IMR-90 (cell line): ENCODE measurements around the gene TRPM3. TPM values are rescaled to one million over a fixed set of nuclear protein-coding genes. Genes with fewer than 3 reads are reported as not detected.

Experiments
- ATAC-seq: fragments of 200-7000 bp; cut with Tn5 transposase; 2 replicates; pipeline ENCODE4 v1.9.1; 2020; ENCODE audit warnings: low read depth, mild to moderate bottlenecking, moderate library complexity
- BruUV-seq: library from RNA; stranded (reverse); fragments of 400-500 nt; replicated peaks from 2 replicates; lab custom pipeline; 2021; lab: Mats Ljungman, UMichigan
- CTCF ChIA-PET: fragments of 300-600 bp; formaldehyde crosslinking; extraction: SDS; loops from one replicate; lab custom pipeline; 2021; ENCODE audit warnings: antibody characterized with exemption; lab: Yijun Ruan, JAX
- POLR2A ChIA-PET: fragments of 300-600 bp; sonication (Branson Sonifier 250); formaldehyde crosslinking; loops from one replicate; lab custom pipeline; 2022; ENCODE audit warnings: antibody characterized with exemption; ENCODE audit not compliant: unreplicated experiment; lab: Charles Lee
- DNase-seq: peaks from one replicate; pipeline ENCODE4 v3.0.0; 2013
- H2AFZ ChIP-seq: replicated peaks from 2 replicates; pipeline ENCODE3; 2013; ENCODE audit warnings: low read length, mild to moderate bottlenecking; ENCODE audit not compliant: poor library complexity
- H2AK5ac ChIP-seq: 2 replicates; pipeline ENCODE4 v1.6.1; 2013; ENCODE audit warnings: low read depth, low read length, inconsistent platforms
- H2AK9ac ChIP-seq: replicated peaks from 2 replicates; pipeline ENCODE3; 2013; ENCODE audit warnings: mild to moderate bottlenecking, low read depth, low read length, moderate library complexity; ENCODE audit not compliant: poor library complexity
- H2BK120ac ChIP-seq: 2 replicates; pipeline ENCODE4 v1.6.1; 2013; ENCODE audit warnings: low read depth, low read length, inconsistent platforms
- H2BK15ac ChIP-seq: 3 replicates; pipeline ENCODE4 v1.6.1; 2013; ENCODE audit warnings: low read depth, low read length, inconsistent platforms
- H2BK20ac ChIP-seq: 2 replicates; pipeline ENCODE4 v1.6.1; 2013; ENCODE audit warnings: low read depth, mild to moderate bottlenecking, inconsistent platforms, low read length, moderate library complexity
- H2BK5ac ChIP-seq: 2 replicates; pipeline ENCODE4 v1.6.1; 2013; ENCODE audit warnings: mild to moderate bottlenecking, low read depth, low read length, inconsistent platforms; ENCODE audit not compliant: poor library complexity, severe bottlenecking
- H3K14ac ChIP-seq: replicated peaks from 2 replicates; pipeline ENCODE4 v1.6.1; 2013; ENCODE audit warnings: low read depth, low read length, inconsistent platforms
- H3K18ac ChIP-seq: 2 replicates; pipeline ENCODE4 v1.6.1; 2013; ENCODE audit warnings: low read depth, low read length, control low read depth
- H3K23ac ChIP-seq: 2 replicates; pipeline ENCODE4 v1.6.1; 2013; ENCODE audit warnings: low read depth, low read length, inconsistent platforms
- H3K27ac ChIP-seq: 2 replicates; pipeline ENCODE4 v1.5.1; 2013; ENCODE audit warnings: mild to moderate bottlenecking, control low read depth, low read length; ENCODE audit not compliant: insufficient read depth
- H3K27me3 ChIP-seq: 2 replicates; pipeline ENCODE4 v1.6.1; 2013; ENCODE audit warnings: low read length; ENCODE audit not compliant: control insufficient read depth, insufficient read depth
- H3K36me3 ChIP-seq: 2 replicates; pipeline ENCODE4 v1.6.1; 2013; ENCODE audit warnings: low read length, mixed read lengths; ENCODE audit not compliant: control insufficient read depth, insufficient read depth
- H3K4ac ChIP-seq: 2 replicates; pipeline ENCODE4 v1.6.1; 2013; ENCODE audit warnings: low read depth, low read length, inconsistent platforms
- H3K4me1 ChIP-seq: 2 replicates; pipeline ENCODE4 v1.6.1; 2013; ENCODE audit warnings: low read length, mixed read lengths; ENCODE audit not compliant: control insufficient read depth, insufficient read depth
- H3K4me2 ChIP-seq: 2 replicates; pipeline ENCODE4 v1.6.1; 2013; ENCODE audit warnings: low read depth, mild to moderate bottlenecking, control low read depth, low read length, moderate library complexity
- H3K4me3 ChIP-seq: 2 replicates; pipeline ENCODE4 v1.5.1; 2013; ENCODE audit warnings: low read depth, mild to moderate bottlenecking, control low read depth, low read length, moderate library complexity; ENCODE audit not compliant: insufficient read depth
- H3K56ac ChIP-seq: 2 replicates; pipeline ENCODE4 v1.6.1; 2013; ENCODE audit warnings: low read length, inconsistent platforms; ENCODE audit not compliant: insufficient read depth; ENCODE audit errors: extremely low read depth
- H3K79me1 ChIP-seq, 2 experiments: 2 replicates each; pipeline ENCODE4 v1.6.1; 2013; ENCODE audit warnings: low read length in 2 of 2, inconsistent platforms in 1 of 2, low read depth in 1 of 2
- H3K9ac ChIP-seq: 2 replicates; pipeline ENCODE4 v1.6.1; 2013; ENCODE audit warnings: low read depth, low read length, control low read depth
- H3K9me1 ChIP-seq: 2 replicates; pipeline ENCODE4 v1.6.1; 2013; ENCODE audit warnings: low read length, inconsistent platforms; ENCODE audit not compliant: insufficient read depth
- H3K9me3 ChIP-seq: 2 replicates; pipeline ENCODE4 v1.6.1; 2013; ENCODE audit warnings: low read length; ENCODE audit not compliant: control insufficient read depth, insufficient read depth
- H4K20me1 ChIP-seq: 2 replicates; pipeline ENCODE4 v1.6.1; 2013; ENCODE audit warnings: low read length, inconsistent platforms; ENCODE audit not compliant: insufficient read depth
- H4K5ac ChIP-seq: 2 replicates; pipeline ENCODE4 v1.6.1; 2013; ENCODE audit warnings: mild to moderate bottlenecking, low read depth, low read length, control low read depth
- H4K8ac ChIP-seq, 2 experiments: 2 replicates each; pipeline ENCODE4 v1.6.1; 2013; ENCODE audit warnings: low read depth in 2 of 2, low read length in 2 of 2, control low read depth in 1 of 2, inconsistent platforms in 1 of 2
- H4K91ac ChIP-seq: 2 replicates; pipeline ENCODE4 v1.6.1; 2013; ENCODE audit warnings: low read depth, low read length, inconsistent platforms; ENCODE audit not compliant: insufficient read depth
- BHLHE40 ChIP-seq: fragments of 150-350 bp; IDR thresholded peaks from 2 replicates; pipeline ENCODE4 v1.6.1; 2016; ENCODE audit warnings: mild to moderate bottlenecking, low read depth, low read length
- CEBPB ChIP-seq: IDR thresholded peaks from 2 replicates; pipeline ENCODE4 v1.6.1; 2012; ENCODE audit warnings: low read depth, low read length, improper control_type of control experiment
- CHD1 ChIP-seq: IDR thresholded peaks from 2 replicates; pipeline ENCODE4 v1.6.1; 2012; ENCODE audit warnings: low read depth, low read length, improper control_type of control experiment
- CTCF ChIP-seq: conservative IDR thresholded peaks from 2 replicates; pipeline ENCODE4 v1.5.1; 2012; ENCODE audit warnings: mild to moderate bottlenecking, low read depth, low read length, improper control_type of control experiment
- ELK1 ChIP-seq: fragments of 150-350 bp; IDR thresholded peaks from 2 replicates; pipeline ENCODE4 v1.6.1; 2016; ENCODE audit warnings: low read depth, mild to moderate bottlenecking, low read length, moderate library complexity, borderline replicate concordance
- FOS ChIP-seq: fragments of 150-350 bp; IDR thresholded peaks from 2 replicates; pipeline ENCODE4 v1.6.1; 2016; ENCODE audit warnings: low read depth, low read length
- MAFK ChIP-seq: IDR thresholded peaks from 2 replicates; pipeline ENCODE4 v1.6.1; 2012; ENCODE audit warnings: low read depth, low read length, improper control_type of control experiment
- MAZ ChIP-seq: IDR thresholded peaks from 2 replicates; pipeline ENCODE4 v1.6.1; 2012; ENCODE audit warnings: low read depth, mild to moderate bottlenecking, low read length, improper control_type of control experiment, moderate library complexity, borderline replicate concordance
- MXI1 ChIP-seq: IDR thresholded peaks from 2 replicates; pipeline ENCODE4 v1.6.1; 2012; ENCODE audit warnings: low read depth, mild to moderate bottlenecking, low read length, moderate library complexity, borderline replicate concordance
- NFE2L2 ChIP-seq: fragments of 150-350 bp; IDR thresholded peaks from 2 replicates; pipeline ENCODE4 v1.6.1; 2016; ENCODE audit warnings: low read depth, mild to moderate bottlenecking, low read length
- POLR2A ChIP-seq: IDR thresholded peaks from 2 replicates; pipeline ENCODE4 v1.6.1; 2012; ENCODE audit warnings: mild to moderate bottlenecking, low read depth, low read length
- RAD21 ChIP-seq: IDR thresholded peaks from 2 replicates; pipeline ENCODE4 v1.6.1; 2012; ENCODE audit warnings: low read length, improper control_type of control experiment
- RCOR1 ChIP-seq: IDR thresholded peaks from 2 replicates; pipeline ENCODE4 v1.6.1; 2012; ENCODE audit warnings: mild to moderate bottlenecking, low read length, improper control_type of control experiment; ENCODE audit not compliant: insufficient replicate concordance
- RFX5 ChIP-seq: IDR thresholded peaks from 2 replicates; pipeline ENCODE4 v1.8.0; 2012; ENCODE audit warnings: low read depth, mild to moderate bottlenecking, low read length, moderate library complexity
- SMC3 ChIP-seq: fragments of 150-350 bp; IDR thresholded peaks from 2 replicates; pipeline ENCODE4 v1.6.1; 2016; ENCODE audit warnings: low read depth, mild to moderate bottlenecking, antibody characterized with exemption, low read length, moderate library complexity
- WGBS, 2 experiments: methylation state at CpG; one replicate each; pipeline versions ENCODE4 v1.1.5 to v1.1.7; 2013; ENCODE audit warnings: missing lambda C conversion rate in 2 of 2; ENCODE audit not compliant: insufficient read length in 1 of 2; ENCODE audit errors: extremely low coverage in 2 of 2; 5-methylcytosine and 5-hydroxymethylcytosine counted together
- dilution Hi-C: fragments of 300-500 bp; cut with HindIII; formaldehyde crosslinking; loops from one replicate; pipeline ENCODE4 v1.14.3; 2018; ENCODE audit warnings: low sequenced_read_pairs; ENCODE audit not compliant: unreplicated experiment
- in situ Hi-C: fragments of 300-500 bp; cut with MboI; formaldehyde crosslinking; loops from 3 replicates; pipeline ENCODE4 v1.14.3; 2019; ENCODE audit warnings: low sequenced_read_pairs, inconsistent platforms, mixed read lengths
- intact Hi-C: fragments of 100-400 bp; cut with micrococcal nuclease; formaldehyde crosslinking; loops from 2 replicates; pipeline ENCODE4 v1.10.0; 2022
- polyA plus RNA-seq, 3 experiments: library from polyadenylated mRNA; depleted of rRNA; stranded (reverse); fragments of >200 nt; gene quantifications; 2 replicates each; pipeline ENCODE4 v1.2.3, GENCODE V29; 2012; ENCODE audit warnings: low replicate concordance in 1 of 3
- total RNA-seq: library from RNA; depleted of rRNA; stranded (reverse); fragments of >200 nt; gene quantifications from 2 replicates; pipeline ENCODE4 v1.2.3, GENCODE V29; 2012
- TF ChIP-seq, protein P1 (sequence below): fragments of 150-350 bp; IDR thresholded peaks from 2 replicates; pipeline ENCODE4 v1.6.1; 2017; ENCODE audit warnings: mild to moderate bottlenecking, antibody characterized with exemption, low read length, low read depth

The TRPM3 gene
- total and polyA plus RNA-seq, 2 of the 4 experiments (the other 2 are of a cell fraction): not detected

GRCh38 chr9:70615464-70616138 lies 505.8 kb downstream of the TRPM3 start:
- DNase-seq: no peak
- BruUV-seq: no TSS peak
- Histone ChIP-seq H3K79me1 (no peaks in the 10 kb centered on the region), H3K4ac (no peak overlapping the region), H3K9me3 (no peaks in the 10 kb centered on the region), H3K27ac (no peak overlapping the region), H4K5ac (no peak overlapping the region), H2AK9ac (no peak overlapping the region), H2AK5ac (no peak overlapping the region), H3K36me3 (no peaks in the 10 kb centered on the region), H3K9me1 (no peaks in the 10 kb centered on the region), H2BK15ac (no peak overlapping the region), H3K56ac (no peak overlapping the region), H3K18ac (no peak overlapping the region), H2BK20ac (no peak overlapping the region), H2BK120ac (no peak overlapping the region), H3K27me3 (peaks cover 2% of the 10 kb centered on the region; the same call in 1 of the 2 replicates), H2AFZ (no peak overlapping the region), H3K14ac (no peak overlapping the region), H3K4me1 (peaks cover 9% of the 10 kb centered on the region), H4K20me1 (no peaks in the 10 kb centered on the region), H3K4me3 (no peak overlapping the region), H2BK5ac (no peak overlapping the region), H4K91ac (no peak overlapping the region), H4K8ac (no peak overlapping the region), H3K23ac (no peak overlapping the region), H3K4me2 (no peak overlapping the region), H3K9ac (no peak overlapping the region)
- dilution Hi-C loops: no loop called here
- no peak for TF ChIP-seq MAFK
- no peak for TF ChIP-seq SMC3
- no peak for TF ChIP-seq POLR2A
- no peak for TF ChIP-seq NFE2L2
- TF ChIP-seq ELK1: no peak
- TF ChIP-seq MAZ: no peak
- no peak for TF ChIP-seq BHLHE40
- TF ChIP-seq CEBPB: no peak
- no peak for TF ChIP-seq MXI1
- TF ChIP-seq, protein P1, sequence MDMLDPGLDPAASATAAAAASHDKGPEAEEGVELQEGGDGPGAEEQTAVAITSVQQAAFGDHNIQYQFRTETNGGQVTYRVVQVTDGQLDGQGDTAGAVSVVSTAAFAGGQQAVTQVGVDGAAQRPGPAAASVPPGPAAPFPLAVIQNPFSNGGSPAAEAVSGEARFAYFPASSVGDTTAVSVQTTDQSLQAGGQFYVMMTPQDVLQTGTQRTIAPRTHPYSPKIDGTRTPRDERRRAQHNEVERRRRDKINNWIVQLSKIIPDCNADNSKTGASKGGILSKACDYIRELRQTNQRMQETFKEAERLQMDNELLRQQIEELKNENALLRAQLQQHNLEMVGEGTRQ: no peak
- TF ChIP-seq CTCF: no peak
- no peak for TF ChIP-seq CHD1
- no peak for TF ChIP-seq FOS
- no peak for TF ChIP-seq RCOR1
- TF ChIP-seq RFX5: no peak
- TF ChIP-seq RAD21: no peak
- intact Hi-C loops: no loop called here
- POLR2A ChIA-PET: no interaction called here
- CTCF ChIA-PET: no interaction called here
- in situ Hi-C loops: loop anchor here (25.0 kb wide), 1 partner anchor 653 kb away; no protein-coding TSS in a partner anchor
- WGBS, 2 experiments: 60% methylated on average over 1 of the region's 4 CpGs; no CpG with 5 or more reads in 1 of the 2 experiments
- ATAC-seq: no peak
